OCI-LY1 (cell line): ENCODE data around the gene CSF2RB.

ENCODE experiments used
- H2AFZ ChIP-seq: fragments of 200-600 bp; sonication (generic), shearing (Covaris generic); 2 replicates; pipeline ENCODE4 v1.6.0; 2014; ENCODE audit warnings: antibody characterized with exemption, mild to moderate bottlenecking, low read length
- H3F3A ChIP-seq: fragments of 200-600 bp; sonication (generic), shearing (Covaris generic); 2 replicates; pipeline ENCODE4 v1.6.0; 2014; ENCODE audit warnings: mild to moderate bottlenecking, antibody characterized with exemption, low read length, moderate library complexity; ENCODE audit not compliant: insufficient read depth
- H3K27ac ChIP-seq: fragments of 200-600 bp; sonication (generic); 2 replicates; pipeline ENCODE4 v1.5.1; 2014; ENCODE audit warnings: low read length, mixed run types, mild to moderate bottlenecking, low read depth; ENCODE audit not compliant: poor library complexity, severe bottlenecking
- H3K27me3 ChIP-seq: fragments of 200-600 bp; sonication (generic); 2 replicates; pipeline ENCODE4 v1.6.0; 2014; ENCODE audit warnings: antibody characterized with exemption, mild to moderate bottlenecking, low read length, moderate library complexity; ENCODE audit not compliant: insufficient read depth
- H3K36me3 ChIP-seq: fragments of 200-600 bp; sonication (generic); 2 replicates; pipeline ENCODE4 v1.6.1; 2014; ENCODE audit warnings: mild to moderate bottlenecking, antibody characterized with exemption, low read length, moderate library complexity, mixed read lengths; ENCODE audit not compliant: insufficient read depth
- H3K4me1 ChIP-seq: fragments of 200-600 bp; sonication (generic); 2 replicates; pipeline ENCODE4 v1.5.1; 2014; ENCODE audit warnings: mild to moderate bottlenecking, low read length, moderate library complexity; ENCODE audit not compliant: insufficient read depth, severe bottlenecking
- H3K4me2 ChIP-seq: fragments of 200-600 bp; sonication (generic), shearing (Covaris generic); 2 replicates; pipeline ENCODE4 v1.6.1; 2014; ENCODE audit warnings: low read length
- H3K4me3 ChIP-seq: fragments of 200-600 bp; sonication (generic); 2 replicates; pipeline ENCODE4 v1.5.1; 2014; ENCODE audit warnings: low read length, low read depth, mild to moderate bottlenecking, mixed read lengths; ENCODE audit not compliant: poor library complexity, severe bottlenecking
- H3K79me2 ChIP-seq: fragments of 200-600 bp; shearing (Covaris generic); 2 replicates; pipeline ENCODE4 v1.6.1; 2016; ENCODE audit warnings: mixed run types, low read length, mixed read lengths; ENCODE audit not compliant: insufficient read depth
- H3K9ac ChIP-seq: fragments of 200-600 bp; sonication (generic), shearing (Covaris generic); 2 replicates; pipeline ENCODE4 v1.6.1; 2014; ENCODE audit warnings: mild to moderate bottlenecking, low read length, mixed read lengths
- H3K9me2 ChIP-seq: fragments of 200-600 bp; sonication (generic), shearing (Covaris generic); 2 replicates; pipeline ENCODE4 v1.6.1; 2014; ENCODE audit warnings: low read depth, mild to moderate bottlenecking, low read length, mixed read lengths
- H3K9me3 ChIP-seq: fragments of 200-600 bp; shearing (Covaris generic); 2 replicates; pipeline ENCODE4 v1.6.1; 2014; ENCODE audit warnings: low read length, mixed read lengths
- H4K20me1 ChIP-seq: fragments of 200-600 bp; sonication (generic), shearing (Covaris generic); 2 replicates; pipeline ENCODE4 v1.6.0; 2016; ENCODE audit warnings: mild to moderate bottlenecking, low read length; ENCODE audit not compliant: insufficient read depth
- EZH2 ChIP-seq: fragments of 200-600 bp; sonication (generic), shearing (Covaris generic); IDR thresholded peaks from 2 replicates; pipeline ENCODE4 v1.8.0; 2017; ENCODE audit warnings: borderline replicate concordance, mixed run types, mild to moderate bottlenecking, antibody characterized with exemption, low read length, moderate library complexity, mixed read lengths
- TF ChIP-seq, protein P1 (sequence below): fragments of 200-600 bp; sonication (generic), shearing (Covaris generic); IDR thresholded peaks from 2 replicates; pipeline ENCODE4 v1.5.1; 2017; ENCODE audit warnings: mild to moderate bottlenecking, antibody characterized with exemption, low read length, moderate library complexity, mixed read lengths

The CSF2RB gene

DNA sequence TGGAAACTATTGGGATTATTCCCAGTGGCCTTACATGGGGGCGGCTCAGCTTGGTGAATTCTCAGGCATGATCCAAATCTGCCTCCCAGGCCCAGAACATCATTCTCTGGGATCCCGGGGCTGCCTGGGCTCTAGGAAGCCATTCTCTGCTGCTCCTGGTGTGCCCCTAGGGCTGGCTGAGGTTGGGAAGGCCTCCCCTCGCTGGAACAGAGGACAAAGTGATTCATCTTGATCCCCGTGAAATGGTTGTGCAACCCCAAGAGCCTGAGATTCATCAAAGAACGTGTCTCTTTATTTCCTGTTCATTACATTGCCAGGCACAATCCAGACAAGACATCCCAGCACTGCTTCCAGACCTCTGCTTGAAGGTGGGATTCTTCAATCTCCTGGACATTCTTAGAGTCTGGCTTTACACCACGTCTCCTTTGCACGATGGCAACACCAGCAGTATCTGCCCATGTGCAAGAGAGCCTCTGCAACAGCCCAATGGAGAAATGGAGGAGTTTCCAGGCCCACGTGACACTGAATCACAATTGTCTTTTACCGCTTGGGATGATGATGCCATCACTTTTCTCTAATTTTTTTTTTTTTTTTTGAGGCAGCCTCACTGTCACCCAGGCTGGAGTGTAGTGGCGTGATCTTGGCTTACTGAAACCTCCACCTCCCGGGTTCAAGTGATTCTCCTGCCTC lies 53.6 kb downstream of the CSF2RB start:
- no peaks in the 10 kb centered on the region for H3K9me3 ChIP-seq
- H3K4me1 ChIP-seq: no peaks in the 10 kb centered on the region
- H3F3A ChIP-seq: no peaks in the 10 kb centered on the region
- no peaks in the 10 kb centered on the region for H3K9me2 ChIP-seq
- no peaks in the 10 kb centered on the region for H3K36me3 ChIP-seq
- H3K79me2 ChIP-seq: no peaks in the 10 kb centered on the region
- H3K27ac ChIP-seq: no peak overlapping the region
- no peaks in the 10 kb centered on the region; the same call in 1 of the 2 replicates for H3K27me3 ChIP-seq
- H3K4me3 ChIP-seq: no peak overlapping the region
- H4K20me1 ChIP-seq: no peaks in the 10 kb centered on the region
- H3K9ac ChIP-seq: no peak overlapping the region
- H2AFZ ChIP-seq: no peak overlapping the region
- TF ChIP-seq EZH2: no peak
- TF ChIP-seq, protein P1, sequence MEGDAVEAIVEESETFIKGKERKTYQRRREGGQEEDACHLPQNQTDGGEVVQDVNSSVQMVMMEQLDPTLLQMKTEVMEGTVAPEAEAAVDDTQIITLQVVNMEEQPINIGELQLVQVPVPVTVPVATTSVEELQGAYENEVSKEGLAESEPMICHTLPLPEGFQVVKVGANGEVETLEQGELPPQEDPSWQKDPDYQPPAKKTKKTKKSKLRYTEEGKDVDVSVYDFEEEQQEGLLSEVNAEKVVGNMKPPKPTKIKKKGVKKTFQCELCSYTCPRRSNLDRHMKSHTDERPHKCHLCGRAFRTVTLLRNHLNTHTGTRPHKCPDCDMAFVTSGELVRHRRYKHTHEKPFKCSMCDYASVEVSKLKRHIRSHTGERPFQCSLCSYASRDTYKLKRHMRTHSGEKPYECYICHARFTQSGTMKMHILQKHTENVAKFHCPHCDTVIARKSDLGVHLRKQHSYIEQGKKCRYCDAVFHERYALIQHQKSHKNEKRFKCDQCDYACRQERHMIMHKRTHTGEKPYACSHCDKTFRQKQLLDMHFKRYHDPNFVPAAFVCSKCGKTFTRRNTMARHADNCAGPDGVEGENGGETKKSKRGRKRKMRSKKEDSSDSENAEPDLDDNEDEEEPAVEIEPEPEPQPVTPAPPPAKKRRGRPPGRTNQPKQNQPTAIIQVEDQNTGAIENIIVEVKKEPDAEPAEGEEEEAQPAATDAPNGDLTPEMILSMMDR: no peak
- H3K4me2 ChIP-seq: no peak overlapping the region

DNA sequence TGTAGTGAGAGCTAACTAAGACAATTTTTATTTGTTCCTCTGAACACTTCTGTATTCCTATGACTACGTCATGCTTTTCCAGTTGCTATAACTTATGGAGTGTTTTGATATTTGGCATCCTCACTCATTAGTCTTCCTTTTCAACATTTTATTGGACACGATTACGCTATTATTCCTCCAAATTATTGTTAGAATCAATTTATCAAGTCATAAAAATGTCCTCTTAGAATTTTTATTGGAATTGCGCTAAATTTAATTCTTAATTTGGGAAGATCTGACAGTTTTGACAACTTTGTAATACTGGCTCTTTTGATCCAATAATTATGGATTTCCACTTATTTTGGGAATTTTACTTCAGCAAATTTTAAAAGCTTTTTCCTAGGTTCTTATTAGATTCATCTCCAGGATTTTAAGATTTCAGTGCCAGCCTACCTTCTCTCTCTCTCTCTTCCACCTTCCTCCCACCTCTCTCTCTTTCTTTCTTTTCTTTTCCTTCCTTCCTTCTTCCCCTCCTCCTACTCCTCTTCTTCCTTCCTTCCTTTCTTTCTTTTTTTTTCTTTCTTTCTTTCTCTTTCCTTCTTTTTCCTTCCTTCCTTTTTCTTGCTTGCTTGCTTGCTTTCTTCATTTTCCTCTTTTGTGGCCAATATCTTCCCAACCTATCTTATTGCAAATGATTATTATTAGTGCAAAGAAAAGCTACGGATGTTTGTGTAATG lies 55.0 kb downstream of the CSF2RB start:
- H3K36me3 ChIP-seq: no peaks in the 10 kb centered on the region
- no peaks in the 10 kb centered on the region for H3F3A ChIP-seq
- no peaks in the 10 kb centered on the region for H3K9me3 ChIP-seq
- TF ChIP-seq, protein P1: no peak
- TF ChIP-seq EZH2: no peak
- H3K4me3 ChIP-seq: no peak overlapping the region
- no peaks in the 10 kb centered on the region for H3K9me2 ChIP-seq
- no peaks in the 10 kb centered on the region; the same call in 1 of the 2 replicates for H3K27me3 ChIP-seq
- no peaks in the 10 kb centered on the region for H4K20me1 ChIP-seq
- no peak overlapping the region for H3K27ac ChIP-seq
- no peak overlapping the region for H2AFZ ChIP-seq
- no peak overlapping the region for H3K9ac ChIP-seq
- no peaks in the 10 kb centered on the region for H3K79me2 ChIP-seq
- no peak overlapping the region for H3K4me2 ChIP-seq
- H3K4me1 ChIP-seq: no peaks in the 10 kb centered on the region

DNA sequence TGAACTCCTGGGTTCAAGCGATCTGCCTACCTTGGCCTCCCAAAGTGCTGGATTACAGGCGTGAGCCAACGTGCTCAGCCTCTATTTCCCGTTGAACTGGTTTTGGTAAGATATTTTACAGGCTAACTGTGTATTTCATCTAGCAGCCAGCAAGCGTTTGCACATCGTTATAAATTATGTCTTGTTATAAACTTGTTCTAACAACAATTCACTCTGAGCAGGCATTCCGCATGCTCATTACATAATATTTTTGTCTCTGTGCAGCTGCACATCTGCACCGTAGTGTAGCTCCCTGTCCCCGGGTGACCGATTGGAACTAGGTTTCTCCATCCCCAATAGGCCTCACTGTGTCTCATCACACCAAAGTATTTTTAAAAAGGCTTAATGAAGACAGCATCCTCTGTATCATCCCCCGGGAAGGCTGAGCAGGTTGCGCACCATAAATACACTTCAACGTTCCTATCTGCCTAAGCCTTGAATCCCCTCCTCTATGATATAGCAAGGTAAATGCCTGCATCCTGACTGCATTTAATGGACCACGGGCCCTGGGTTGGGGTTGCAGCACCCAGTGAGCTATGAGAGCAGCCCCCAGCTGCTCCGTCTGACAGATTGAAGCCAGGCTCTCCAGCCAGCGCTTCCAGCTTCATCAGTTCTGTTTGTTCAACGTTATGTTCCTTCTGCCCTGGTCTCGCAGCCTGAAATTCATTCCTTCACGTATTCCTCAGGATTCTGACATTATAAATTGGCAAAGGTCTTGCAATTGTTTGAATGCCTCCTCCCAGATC lies 58.1 kb downstream of the CSF2RB start:
- Histone ChIP-seq H4K20me1 (no peaks in the 10 kb centered on the region), H3K9me3 (no peaks in the 10 kb centered on the region), H3K27me3 (no peaks in the 10 kb centered on the region), H3K27ac (no peak overlapping the region), H3F3A (peaks cover under 1% of the 10 kb centered on the region; the same call in 1 of the 2 replicates), H3K9ac (no peak overlapping the region), H2AFZ (no peak overlapping the region), H3K36me3 (no peaks in the 10 kb centered on the region), H3K4me3 (no peak overlapping the region), H3K4me2 (no peak overlapping the region), H3K79me2 (no peaks in the 10 kb centered on the region), H3K4me1 (no peaks in the 10 kb centered on the region), H3K9me2 (no peaks in the 10 kb centered on the region)
- TF ChIP-seq EZH2: no peak
- TF ChIP-seq, protein P1: no peak
